ENCODE results near the gene PGAP1.

DNA sequence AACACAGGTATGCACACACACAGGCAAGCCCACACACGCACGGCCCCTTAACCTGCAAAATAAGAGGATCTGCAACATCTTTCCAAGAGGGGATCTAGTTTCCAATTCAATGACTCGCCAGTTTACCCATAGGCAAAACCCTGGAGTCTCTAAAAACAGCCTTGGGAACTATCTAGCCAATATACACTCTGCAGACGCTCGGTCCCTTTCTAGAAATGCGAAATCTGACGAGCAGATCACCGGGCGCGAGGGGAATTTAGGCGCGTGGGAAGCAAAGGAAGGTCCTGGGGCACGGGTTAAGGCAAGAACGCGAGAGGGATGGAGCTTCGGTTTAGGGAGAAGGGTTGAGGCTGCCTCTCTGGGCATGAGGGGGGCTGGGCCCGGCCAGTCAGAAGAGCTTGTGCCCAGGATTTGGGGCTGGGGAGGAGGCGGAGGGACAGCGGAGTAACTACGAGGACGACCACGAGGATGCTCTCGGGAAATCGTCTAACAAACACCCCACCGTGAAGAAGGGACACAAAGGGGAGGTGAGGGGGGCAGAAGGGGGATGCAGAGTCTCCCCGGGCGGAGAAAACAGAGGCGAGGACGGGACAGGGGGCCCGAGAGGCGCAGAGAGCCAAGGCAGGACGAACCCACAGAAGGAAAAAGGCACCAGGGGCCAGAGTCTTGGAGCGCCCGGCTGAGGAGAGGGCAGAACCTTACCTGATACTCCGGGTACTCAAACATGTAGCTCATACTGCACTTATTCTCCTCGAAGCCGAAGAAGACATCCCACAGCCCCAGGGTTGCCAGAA, 542 bp downstream of the PGAP1 start:
- TF ChIP-seq, protein P1, sequence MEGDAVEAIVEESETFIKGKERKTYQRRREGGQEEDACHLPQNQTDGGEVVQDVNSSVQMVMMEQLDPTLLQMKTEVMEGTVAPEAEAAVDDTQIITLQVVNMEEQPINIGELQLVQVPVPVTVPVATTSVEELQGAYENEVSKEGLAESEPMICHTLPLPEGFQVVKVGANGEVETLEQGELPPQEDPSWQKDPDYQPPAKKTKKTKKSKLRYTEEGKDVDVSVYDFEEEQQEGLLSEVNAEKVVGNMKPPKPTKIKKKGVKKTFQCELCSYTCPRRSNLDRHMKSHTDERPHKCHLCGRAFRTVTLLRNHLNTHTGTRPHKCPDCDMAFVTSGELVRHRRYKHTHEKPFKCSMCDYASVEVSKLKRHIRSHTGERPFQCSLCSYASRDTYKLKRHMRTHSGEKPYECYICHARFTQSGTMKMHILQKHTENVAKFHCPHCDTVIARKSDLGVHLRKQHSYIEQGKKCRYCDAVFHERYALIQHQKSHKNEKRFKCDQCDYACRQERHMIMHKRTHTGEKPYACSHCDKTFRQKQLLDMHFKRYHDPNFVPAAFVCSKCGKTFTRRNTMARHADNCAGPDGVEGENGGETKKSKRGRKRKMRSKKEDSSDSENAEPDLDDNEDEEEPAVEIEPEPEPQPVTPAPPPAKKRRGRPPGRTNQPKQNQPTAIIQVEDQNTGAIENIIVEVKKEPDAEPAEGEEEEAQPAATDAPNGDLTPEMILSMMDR (IDR thresholded peaks at IDR 0.05), result no peak
- no peak for TF ChIP-seq POLR2A (IDR thresholded peaks at IDR 0.05)
